ENCODE measurements around the gene RBM24.
"Not testable (repeated sequence)": the region's sequence is repeated elsewhere in the genome, so short reads cannot be mapped to it uniquely, and the experiment has no call there.

RBM24 gene

DNA sequence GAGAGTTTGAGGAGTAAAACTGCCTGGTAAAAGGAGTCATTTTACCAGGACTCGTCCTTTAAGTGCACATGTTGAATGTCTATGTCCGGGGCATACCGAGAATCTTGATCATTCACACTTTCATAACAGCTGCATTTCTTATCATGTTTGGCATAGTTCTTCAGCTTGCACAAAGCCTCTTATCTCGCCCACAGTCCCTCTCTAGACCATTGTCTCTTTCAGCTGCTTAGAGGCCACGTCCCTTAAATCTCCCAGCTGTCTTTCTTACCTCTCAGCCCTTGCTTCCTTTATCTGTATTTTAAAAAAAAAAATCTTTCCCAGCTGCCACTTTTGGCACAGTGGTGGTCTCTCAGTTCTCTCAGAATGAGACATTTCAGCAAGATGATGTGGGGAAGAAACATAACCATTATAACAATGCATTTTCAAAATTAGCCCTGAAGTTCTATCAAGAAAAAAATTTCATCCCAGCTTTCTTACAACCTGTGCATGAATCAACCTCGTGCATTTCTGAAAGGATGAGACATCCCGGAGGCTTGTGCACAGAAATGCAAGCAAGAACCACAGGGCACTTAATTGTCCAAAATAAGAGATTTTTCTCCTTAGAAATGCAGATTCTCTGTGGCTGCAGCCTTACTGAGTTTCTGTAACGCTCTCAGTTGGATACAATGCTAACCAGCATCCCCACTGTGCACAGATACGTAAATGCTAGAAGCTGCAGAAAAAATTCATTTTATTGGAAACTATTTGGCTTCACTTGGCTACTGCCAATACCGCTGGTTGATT is 24.2 kb downstream of the RBM24 start:
- no peak for DNase-seq (ENCODE audit: low spot score)
- POLR2A ChIA-PET (ENCODE audit: low non-redundant PET) = no interaction called here
- TF ChIP-seq, protein P1, sequence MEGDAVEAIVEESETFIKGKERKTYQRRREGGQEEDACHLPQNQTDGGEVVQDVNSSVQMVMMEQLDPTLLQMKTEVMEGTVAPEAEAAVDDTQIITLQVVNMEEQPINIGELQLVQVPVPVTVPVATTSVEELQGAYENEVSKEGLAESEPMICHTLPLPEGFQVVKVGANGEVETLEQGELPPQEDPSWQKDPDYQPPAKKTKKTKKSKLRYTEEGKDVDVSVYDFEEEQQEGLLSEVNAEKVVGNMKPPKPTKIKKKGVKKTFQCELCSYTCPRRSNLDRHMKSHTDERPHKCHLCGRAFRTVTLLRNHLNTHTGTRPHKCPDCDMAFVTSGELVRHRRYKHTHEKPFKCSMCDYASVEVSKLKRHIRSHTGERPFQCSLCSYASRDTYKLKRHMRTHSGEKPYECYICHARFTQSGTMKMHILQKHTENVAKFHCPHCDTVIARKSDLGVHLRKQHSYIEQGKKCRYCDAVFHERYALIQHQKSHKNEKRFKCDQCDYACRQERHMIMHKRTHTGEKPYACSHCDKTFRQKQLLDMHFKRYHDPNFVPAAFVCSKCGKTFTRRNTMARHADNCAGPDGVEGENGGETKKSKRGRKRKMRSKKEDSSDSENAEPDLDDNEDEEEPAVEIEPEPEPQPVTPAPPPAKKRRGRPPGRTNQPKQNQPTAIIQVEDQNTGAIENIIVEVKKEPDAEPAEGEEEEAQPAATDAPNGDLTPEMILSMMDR (conservative IDR thresholded peaks at IDR 0.05; ENCODE audit: low read depth) = no peak
- CTCF ChIA-PET = interaction anchor here (0.9 kb wide), 1 partner anchor 279 kb away, joined by 3 read pairs; no protein-coding TSS in a partner anchor
- no peak overlapping the region for H3K27ac ChIP-seq

DNA sequence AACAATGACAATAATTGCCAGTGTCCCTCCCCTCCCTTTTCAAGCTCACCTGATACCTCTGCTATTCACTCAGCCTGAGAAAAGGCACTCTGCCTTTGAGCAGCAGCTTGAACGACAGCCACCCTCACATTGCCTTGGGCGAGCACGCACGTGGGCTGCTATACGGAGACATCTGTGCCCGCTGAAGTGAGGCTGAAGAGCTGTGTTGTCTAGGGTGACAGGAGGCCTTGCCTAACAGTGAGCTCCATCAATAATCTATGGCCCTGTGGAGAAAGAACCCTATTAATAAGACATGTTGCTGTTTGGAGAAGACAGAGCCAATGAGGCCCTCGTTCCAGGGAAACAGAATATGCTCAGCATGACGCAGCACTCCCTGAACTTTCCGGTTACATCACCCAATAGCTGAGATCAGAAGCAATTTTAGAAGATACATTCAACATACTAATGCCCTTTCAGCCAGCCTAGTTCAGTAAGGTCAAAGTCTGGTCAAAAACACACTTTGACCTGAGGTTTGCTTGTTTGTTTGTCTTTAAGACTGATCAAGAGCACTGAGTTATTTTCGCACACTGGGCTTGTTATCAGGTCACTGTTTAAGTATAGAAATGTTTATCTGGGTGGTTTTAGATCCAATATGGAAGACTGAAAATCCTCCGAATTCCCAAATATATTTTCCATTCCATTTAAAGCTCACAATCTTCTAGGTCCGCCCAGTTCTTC is 30.6 kb downstream of the RBM24 start:
- TF ChIP-seq, protein P1 (conservative IDR thresholded peaks at IDR 0.05; ENCODE audit: low read depth) = no peak
- ChIA-PET CTCF (interaction anchor here (0.5 kb wide), 1 partner anchor 13 kb away, joined by 3 read pairs; no protein-coding TSS in a partner anchor), POLR2A (ENCODE audit: low non-redundant PET) (no interaction called here)
- DNase-seq (ENCODE audit: low spot score) = no peak
- H3K27ac ChIP-seq = no peak overlapping the region

DNA sequence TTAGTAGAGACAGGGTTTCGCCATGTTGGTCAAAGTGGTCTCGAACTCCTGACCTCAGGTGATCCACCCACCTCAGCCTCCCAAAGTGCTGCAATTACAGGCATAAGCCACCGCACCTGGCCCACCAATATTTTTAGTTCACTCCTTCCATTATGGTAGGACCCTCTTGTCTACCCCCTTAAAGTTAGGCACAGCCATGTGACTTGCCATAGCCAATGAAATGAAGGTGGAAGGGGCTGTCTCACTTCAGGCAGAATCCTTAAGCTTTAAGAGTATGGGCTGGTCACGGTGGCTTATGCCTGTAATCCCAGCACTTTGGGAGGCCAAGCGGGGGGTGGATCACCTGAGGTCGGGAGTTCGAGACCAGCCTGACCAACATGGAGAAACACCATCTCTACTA is 32.1 kb downstream of the RBM24 start:
- CTCF ChIA-PET; H3K27ac ChIP-seq; DNase-seq (ENCODE audit: low spot score); POLR2A ChIA-PET (ENCODE audit: low non-redundant PET): not testable (repeated sequence)

DNA sequence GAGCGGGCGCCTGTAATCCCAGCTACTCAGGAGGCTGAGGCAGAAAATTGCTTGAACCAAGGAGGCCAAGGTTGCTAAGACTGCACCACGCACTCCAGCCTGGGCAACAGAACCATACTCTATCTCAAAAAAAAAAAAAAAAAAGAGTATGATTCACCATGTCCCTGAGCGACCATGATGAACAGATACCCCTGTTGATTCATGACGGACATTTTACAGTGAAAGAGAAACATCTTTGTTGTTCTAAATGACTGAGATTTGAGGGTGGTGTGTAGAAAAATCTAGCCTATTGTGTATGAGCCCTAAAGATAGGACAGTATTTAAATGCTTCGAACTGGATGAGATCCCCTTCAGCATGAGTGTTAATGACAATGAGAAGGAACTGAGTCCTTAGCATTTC is 32.8 kb downstream of the RBM24 start:
- no peak for DNase-seq (ENCODE audit: low spot score)
- ChIA-PET POLR2A (ENCODE audit: low non-redundant PET) (interaction anchor here (0.6 kb wide), 1 partner anchor 18 kb away, joined by 4 read pairs; no protein-coding TSS in a partner anchor), CTCF (no interaction called here)
- TF ChIP-seq, protein P1 (conservative IDR thresholded peaks at IDR 0.05; ENCODE audit: low read depth) = no peak
- no peak overlapping the region for H3K27ac ChIP-seq

DNA sequence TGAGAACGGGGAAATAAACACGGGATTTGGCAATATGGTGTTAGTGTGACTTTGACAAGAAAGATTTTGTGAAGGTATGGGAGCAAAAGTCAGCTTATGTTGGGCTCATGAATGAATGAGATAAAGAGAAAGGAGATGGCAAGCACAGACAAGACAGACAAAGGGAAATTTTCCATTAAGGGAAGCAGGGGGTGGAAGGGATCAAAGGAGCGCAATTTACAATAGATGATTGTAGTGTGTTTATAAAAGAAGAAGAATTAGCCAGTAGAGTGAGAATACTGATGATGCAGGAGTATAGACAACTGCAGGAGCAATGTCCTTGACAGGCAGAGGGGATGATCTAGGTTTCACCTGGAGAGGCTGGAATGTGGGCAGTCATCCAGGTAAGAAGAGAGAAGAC is 34.1 kb downstream of the RBM24 start:
- DNase-seq (ENCODE audit: low spot score) = no peak
- TF ChIP-seq, protein P1 (conservative IDR thresholded peaks at IDR 0.05; ENCODE audit: low read depth) = no peak
- no peak overlapping the region for H3K27ac ChIP-seq
- ChIA-PET CTCF (no interaction called here), POLR2A (ENCODE audit: low non-redundant PET) (no interaction called here)

DNA sequence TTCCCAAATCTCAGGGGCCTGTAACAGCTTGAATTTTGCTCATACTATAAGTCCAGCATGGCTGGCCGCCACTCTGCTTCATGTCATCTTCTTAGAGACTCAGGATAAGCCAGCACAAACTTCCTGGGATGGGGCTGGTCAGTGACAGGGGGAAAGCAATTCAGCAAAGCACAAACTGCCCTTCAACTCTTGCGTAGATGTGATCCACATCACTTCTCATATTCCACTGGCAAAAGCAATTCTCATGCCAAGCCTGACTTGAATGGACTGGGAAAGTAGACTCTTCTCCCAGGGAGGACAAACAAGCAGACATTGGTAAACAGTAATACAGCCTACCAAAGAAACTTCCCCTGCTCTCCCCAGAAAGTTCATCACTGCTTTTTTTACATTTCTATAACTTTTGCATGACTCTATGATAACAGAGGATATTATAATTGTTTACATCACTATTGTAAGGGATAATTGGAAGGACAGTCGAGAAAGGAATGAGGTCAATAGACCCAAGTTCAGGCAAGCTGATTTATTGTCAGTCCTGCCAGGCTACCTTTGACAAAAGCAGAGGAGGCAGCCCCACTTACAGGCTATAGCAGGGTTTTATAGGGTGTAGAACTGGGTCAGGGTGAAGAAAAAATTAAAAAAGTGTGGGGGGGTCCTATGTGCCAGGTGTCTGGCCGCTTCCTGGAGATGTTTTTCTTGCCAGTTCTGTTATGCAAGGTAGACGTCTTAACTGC is 37.4 kb downstream of the RBM24 start:
- POLR2A ChIA-PET (ENCODE audit: low non-redundant PET) = no interaction called here
- CTCF ChIA-PET = interaction anchor here (0.5 kb wide), 1 partner anchor 19 kb away, joined by 4 read pairs; no protein-coding TSS in a partner anchor
- TF ChIP-seq, protein P1 (conservative IDR thresholded peaks at IDR 0.05; ENCODE audit: low read depth) = no peak
- no peak for DNase-seq (ENCODE audit: low spot score)
- H3K27ac ChIP-seq = no peak overlapping the region

DNA sequence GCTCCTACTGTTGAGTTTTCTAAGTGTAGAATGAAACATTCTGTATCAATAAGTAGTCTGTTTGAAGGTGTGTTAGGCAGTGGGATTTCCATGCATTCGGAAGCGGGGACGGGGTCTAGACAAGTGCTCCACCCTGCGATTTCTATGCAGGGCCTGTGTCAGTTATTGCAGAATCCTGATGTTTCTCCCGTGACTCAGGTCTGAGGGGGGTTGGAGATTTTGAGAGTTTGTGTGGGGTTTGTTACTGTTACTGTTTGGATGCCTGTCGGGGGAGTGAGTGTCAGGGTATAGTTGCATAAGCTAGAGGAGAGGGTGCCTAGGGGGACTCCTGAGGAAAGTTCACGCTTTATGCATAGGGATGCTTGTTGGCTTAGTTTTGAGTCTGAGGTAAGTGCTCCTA is 39.1 kb downstream of the RBM24 start:
- CTCF ChIA-PET; H3K27ac ChIP-seq; POLR2A ChIA-PET (ENCODE audit: low non-redundant PET); DNase-seq (ENCODE audit: low spot score): not testable (repeated sequence)

Data from RWPE1 (cell line).